Large intestine (tissue), 3 donors: Measurements from ENCODE around the gene DMBT1. TPM values are rescaled to one million over a fixed set of nuclear protein-coding genes. Genes with fewer than 3 reads are reported as not detected.
A peak's percentile ranks its signal among the peaks of the same experiment; 100 is the strongest.
"Not testable (repeated sequence)": the region's sequence is repeated elsewhere in the genome, so short reads cannot be mapped to it uniquely, and the experiment has no call there.

Experiments
- DNase-seq, 2 donors: peaks; one replicate each; pipeline versions ENCODE4 v3.0.0 to v3.0.0-alpha.2; 2013
- H3K27ac ChIP-seq: one replicate; pipeline ENCODE4 v1.5.1; 2013; ENCODE audit warnings: low read length
- H3K27me3 ChIP-seq: 2 replicates; pipeline ENCODE4 v1.6.1; 2013; ENCODE audit warnings: low read length; ENCODE audit not compliant: control insufficient read depth, insufficient read depth
- H3K36me3 ChIP-seq: 2 replicates; pipeline ENCODE4 v1.6.1; 2013; ENCODE audit warnings: low read length; ENCODE audit not compliant: control insufficient read depth, insufficient read depth
- H3K4me1 ChIP-seq: one replicate; pipeline ENCODE4 v1.6.1; 2013; ENCODE audit warnings: low read length; ENCODE audit not compliant: control insufficient read depth, insufficient read depth
- H3K4me3 ChIP-seq: one replicate; pipeline ENCODE4 v1.5.1; 2013; ENCODE audit warnings: low read length
- H3K9me3 ChIP-seq: one replicate; pipeline ENCODE4 v1.6.1; 2013; ENCODE audit warnings: mild to moderate bottlenecking, low read depth, low read length, moderate library complexity; ENCODE audit not compliant: control insufficient read depth
- WGBS: methylation state at CpG from one replicate; pipeline ENCODE4 v1.1.5; 2013; ENCODE audit warnings: low lambda C conversion rate; ENCODE audit not compliant: insufficient coverage; 5-methylcytosine and 5-hydroxymethylcytosine counted together
- polyA plus RNA-seq: library from polyadenylated mRNA; unstranded; fragments of 120-200 nt; gene quantifications from one replicate; pipeline ENCODE4 v1.2.1, GENCODE V29; 2013

The DMBT1 gene
- polyA plus RNA-seq, 1 donor = 198 TPM

DNA sequence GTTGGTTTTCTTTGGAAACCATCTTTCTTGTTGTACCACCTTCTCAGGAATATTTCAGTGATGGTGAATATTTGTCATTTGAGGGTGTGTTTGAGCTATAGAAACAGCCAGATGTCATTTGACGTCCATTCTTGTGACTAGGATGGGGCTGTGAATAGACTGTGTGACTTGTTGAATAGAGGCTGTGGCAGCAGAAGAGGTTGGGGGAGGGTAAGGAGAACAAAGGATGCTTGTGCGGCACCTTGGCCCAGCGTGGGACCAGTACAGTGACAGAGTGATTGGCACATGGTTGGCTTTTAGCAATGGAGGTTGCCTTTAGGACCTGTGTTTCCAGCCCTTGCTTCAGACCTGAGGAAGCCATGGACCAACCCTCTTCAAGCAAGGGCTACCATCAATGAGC is 11.3 kb downstream of the DMBT1 start:
- H3K9me3 ChIP-seq = no peaks in the 10 kb centered on the region
- WGBS = 100% methylated on average over 1 of the region's 3 CpGs
- H3K27me3 ChIP-seq = no peaks in the 10 kb centered on the region
- DNase-seq = no peak
- H3K27ac ChIP-seq = no peak overlapping the region
- H3K4me1 ChIP-seq = no peaks in the 10 kb centered on the region
- H3K36me3 ChIP-seq = peaks cover 13% of the 10 kb centered on the region
- no peak overlapping the region for H3K4me3 ChIP-seq

DNA sequence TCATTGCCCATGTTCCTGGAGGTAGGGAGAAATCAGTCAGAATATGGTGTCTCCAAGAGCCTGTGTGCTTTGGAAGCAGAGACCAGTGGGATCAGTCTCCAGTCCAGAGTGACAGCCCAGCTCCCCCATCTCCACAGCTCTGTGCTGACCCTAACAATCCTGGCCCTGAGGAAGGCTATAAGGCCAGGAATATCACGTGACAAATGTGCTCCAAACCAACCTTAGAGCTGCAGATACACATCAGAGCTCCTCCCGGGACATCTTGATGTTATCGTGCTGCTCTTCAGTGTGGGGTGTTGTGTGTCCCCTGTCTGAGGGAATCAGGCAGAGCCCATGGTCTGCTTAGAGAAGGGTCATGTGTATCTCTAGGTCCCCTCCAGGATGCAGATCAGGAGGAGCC is 15.2 kb downstream of the DMBT1 start:
- no CpG with 5 or more reads among the region's 3 CpGs for WGBS
- H3K27ac ChIP-seq = no peak overlapping the region
- DNase-seq = no peak
- no peaks in the 10 kb centered on the region for H3K4me1 ChIP-seq
- no peaks in the 10 kb centered on the region for H3K27me3 ChIP-seq
- H3K9me3 ChIP-seq = no peaks in the 10 kb centered on the region
- peaks cover 15% of the 10 kb centered on the region for H3K36me3 ChIP-seq
- no peak overlapping the region for H3K4me3 ChIP-seq

DNA sequence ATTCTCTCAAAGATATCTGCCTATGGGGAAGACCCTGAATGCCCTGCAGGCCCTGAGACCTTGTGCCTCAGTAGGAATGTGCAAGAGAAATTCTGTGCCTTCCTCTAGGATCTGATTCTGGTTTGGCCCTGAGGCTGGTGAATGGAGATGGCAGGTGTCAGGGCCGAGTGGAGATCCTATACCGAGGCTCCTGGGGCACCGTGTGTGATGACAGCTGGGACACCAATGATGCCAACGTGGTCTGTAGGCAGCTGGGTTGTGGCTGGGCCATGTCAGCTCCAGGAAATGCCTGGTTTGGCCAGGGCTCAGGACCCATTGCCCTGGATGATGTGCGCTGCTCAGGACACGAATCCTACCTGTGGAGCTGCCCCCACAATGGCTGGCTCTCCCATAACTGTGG is 15.7 kb downstream of the DMBT1 start:
- no peak for DNase-seq
- no CpG with 5 or more reads among the region's 6 CpGs for WGBS
- Histone ChIP-seq H3K36me3 (peaks cover 15% of the 10 kb centered on the region), H3K9me3 (no peaks in the 10 kb centered on the region), H3K27me3 (no peaks in the 10 kb centered on the region), H3K4me1 (no peaks in the 10 kb centered on the region), H3K27ac (no peak overlapping the region), H3K4me3 (no peak overlapping the region)

DNA sequence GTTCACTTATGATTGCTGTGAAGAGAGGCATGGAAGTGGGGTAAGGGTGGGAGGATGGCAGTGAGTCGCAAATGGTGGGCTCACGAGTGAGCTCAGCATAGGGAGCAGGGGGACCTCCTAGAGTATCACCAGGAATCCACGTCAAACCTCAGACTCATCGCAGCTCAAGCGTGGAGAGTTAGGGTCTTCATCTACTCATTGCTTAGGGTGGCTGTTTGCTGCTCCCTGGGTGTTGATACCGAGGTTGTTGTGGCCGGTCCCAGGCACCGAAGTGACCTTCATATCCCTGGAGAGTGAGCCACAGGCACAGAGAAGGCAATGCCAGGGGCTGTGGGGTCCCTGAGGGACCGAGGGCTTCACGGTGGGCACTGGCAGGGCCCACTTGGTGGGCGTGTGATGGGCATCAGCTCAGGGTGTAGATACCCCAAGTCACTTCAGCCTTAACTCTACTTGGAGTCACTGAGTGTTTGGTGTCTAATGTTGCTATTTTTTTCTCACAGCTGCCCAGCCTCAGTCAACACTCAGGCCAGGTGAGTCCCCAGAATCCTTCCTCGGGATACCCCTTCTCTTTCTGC is 16.8 kb downstream of the DMBT1 start:
- no peak for DNase-seq
- H3K36me3 ChIP-seq = peaks cover 15% of the 10 kb centered on the region
- no peaks in the 10 kb centered on the region for H3K4me1 ChIP-seq
- 80% methylated on average over 1 of the region's 12 CpGs for whole genome bisulfite sequencing
- H3K27me3 ChIP-seq = no peaks in the 10 kb centered on the region
- no peaks in the 10 kb centered on the region for H3K9me3 ChIP-seq
- no peak overlapping the region for H3K27ac ChIP-seq
- no peak overlapping the region for H3K4me3 ChIP-seq

DNA sequence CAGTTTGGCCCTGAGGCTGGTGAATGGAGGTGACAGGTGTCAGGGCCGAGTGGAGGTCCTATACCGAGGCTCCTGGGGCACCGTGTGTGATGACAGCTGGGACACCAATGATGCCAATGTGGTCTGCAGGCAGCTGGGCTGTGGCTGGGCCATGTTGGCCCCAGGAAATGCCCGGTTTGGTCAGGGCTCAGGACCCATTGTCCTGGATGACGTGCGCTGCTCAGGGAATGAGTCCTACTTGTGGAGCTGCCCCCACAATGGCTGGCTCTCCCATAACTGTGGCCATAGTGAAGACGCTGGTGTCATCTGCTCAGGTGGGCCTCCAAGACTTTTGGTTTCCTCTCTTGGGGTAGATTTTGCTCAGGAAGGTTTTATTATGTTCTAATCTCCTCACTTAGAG is 25.5 kb downstream of the DMBT1 start:
- not testable (repeated sequence) for DNase-seq, H3K9me3 ChIP-seq, H3K36me3 ChIP-seq, H3K27ac ChIP-seq, H3K27me3 ChIP-seq, H3K4me1 ChIP-seq, H3K4me3 ChIP-seq
- WGBS = no CpG with 5 or more reads among the region's 7 CpGs

DNA sequence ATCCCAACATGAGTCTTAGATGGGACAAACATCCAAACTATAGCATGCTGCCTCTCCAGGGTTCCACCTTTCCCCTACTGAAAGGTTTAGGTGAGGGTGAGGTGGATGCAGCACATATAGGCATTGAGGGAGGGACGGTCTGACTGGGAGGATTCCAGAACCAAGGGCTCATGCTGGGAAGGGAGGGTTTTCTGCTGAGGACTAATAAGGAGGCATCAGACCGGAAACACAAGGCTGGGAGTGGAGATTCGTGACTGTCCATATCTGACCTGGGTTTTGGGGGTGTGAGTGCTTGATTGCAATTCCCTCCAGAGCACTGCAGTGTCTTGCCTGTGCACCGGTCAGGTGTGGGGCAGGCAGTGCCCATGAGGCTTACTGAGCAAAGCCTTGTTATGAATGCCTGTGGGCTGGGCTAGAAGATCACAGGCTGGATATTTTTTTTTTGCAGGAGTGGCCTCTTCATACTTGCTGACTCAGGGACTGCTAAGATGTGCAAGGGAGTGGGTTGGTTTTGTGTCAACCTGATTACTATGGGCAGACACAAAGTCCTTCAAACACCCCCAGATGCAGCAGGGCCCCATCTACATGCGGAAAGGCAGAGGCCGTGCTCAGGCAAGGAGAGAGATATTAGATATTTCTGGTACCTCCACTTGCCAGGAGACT is 26.7 kb downstream of the DMBT1 start:
- H3K4me3 ChIP-seq = no peak overlapping the region
- WGBS = no CpG with 5 or more reads among the region's 6 CpGs
- H3K9me3 ChIP-seq = no peaks in the 10 kb centered on the region
- peaks cover 2% of the 10 kb centered on the region for H3K36me3 ChIP-seq
- H3K27me3 ChIP-seq = no peaks in the 10 kb centered on the region
- DNase-seq = peak; percentile 23 to 77
- H3K4me1 ChIP-seq = peaks cover 8% of the 10 kb centered on the region
- H3K27ac ChIP-seq = peak overlapping the region; percentile 38

DNA sequence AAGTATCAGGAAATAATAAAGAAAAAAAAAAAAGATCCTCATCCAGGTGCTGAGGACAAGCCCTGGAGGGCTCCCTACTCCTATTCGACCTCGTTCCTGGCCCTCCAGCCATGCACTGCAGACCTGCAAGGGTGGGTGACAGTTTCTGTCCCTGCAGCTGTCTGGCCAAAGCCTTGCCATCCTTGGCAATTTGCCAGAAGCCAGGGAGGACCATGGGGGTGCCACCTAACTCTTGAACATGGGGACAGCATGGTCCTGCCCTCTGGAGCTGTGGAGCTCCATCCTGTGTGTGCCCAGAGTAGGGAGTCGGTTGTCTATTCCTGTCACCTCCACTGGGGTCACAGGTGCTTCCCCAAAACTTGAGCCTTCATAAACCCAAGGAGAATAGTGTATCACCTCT is 27.8 kb downstream of the DMBT1 start:
- Histone ChIP-seq H3K36me3 (peaks cover 2% of the 10 kb centered on the region), H3K4me3 (no peak overlapping the region), H3K27ac (no peak overlapping the region), H3K9me3 (no peaks in the 10 kb centered on the region), H3K4me1 (peaks cover 8% of the 10 kb centered on the region), H3K27me3 (no peaks in the 10 kb centered on the region)
- DNase-seq = no peak
- no CpG with 5 or more reads among the region's 3 CpGs for WGBS

DNA sequence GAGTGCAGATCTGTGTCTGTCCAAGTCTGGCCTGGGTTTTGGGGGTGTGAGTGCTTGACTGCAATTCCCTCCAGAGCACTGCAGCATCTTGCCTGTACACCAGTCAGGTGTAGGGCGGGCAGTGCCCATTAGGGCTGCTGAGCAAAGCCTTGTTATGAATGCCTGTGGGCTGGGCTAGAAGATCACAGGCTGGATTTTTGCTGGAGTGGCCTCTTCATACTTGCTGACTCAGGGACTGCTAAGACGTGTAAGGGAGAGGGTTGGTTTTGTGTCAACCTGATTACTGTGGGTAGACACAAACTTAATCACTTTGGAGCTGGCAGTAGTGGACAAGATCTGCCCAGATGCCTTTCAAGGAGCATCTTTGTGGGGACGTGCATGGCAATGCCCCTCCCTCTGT is 29.6 kb downstream of the DMBT1 start:
- H3K4me1 ChIP-seq = peaks cover 8% of the 10 kb centered on the region
- H3K27me3 ChIP-seq = no peaks in the 10 kb centered on the region
- no CpG with 5 or more reads among the region's 3 CpGs for WGBS
- no peak overlapping the region for H3K4me3 ChIP-seq
- H3K27ac ChIP-seq = no peak overlapping the region
- H3K36me3 ChIP-seq = peaks cover 2% of the 10 kb centered on the region
- H3K9me3 ChIP-seq = no peaks in the 10 kb centered on the region
- no peak for DNase-seq

DNA sequence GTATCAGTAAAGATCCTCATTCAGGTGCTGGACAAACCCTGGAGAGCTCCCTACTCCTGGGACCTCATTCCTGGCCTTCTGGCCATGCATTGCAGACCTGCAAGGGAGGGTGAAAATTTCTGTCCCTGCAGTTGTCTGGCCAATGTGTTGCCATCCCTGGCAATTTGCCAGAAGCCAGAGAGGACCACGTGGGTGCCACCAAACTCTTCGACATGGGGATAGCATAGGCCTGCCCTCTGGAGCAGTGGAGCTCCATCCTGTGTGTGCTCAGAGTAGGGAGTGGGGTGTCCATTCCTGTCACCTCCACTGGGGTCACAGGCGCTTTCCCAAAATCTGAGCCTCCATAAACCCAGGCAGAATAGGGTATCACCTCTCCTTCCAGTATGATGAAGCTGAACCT is 31.2 kb downstream of the DMBT1 start:
- peaks cover 8% of the 10 kb centered on the region for H3K4me1 ChIP-seq
- no peak overlapping the region for H3K4me3 ChIP-seq
- no peak overlapping the region for H3K27ac ChIP-seq
- no peaks in the 10 kb centered on the region for H3K9me3 ChIP-seq
- H3K27me3 ChIP-seq = no peaks in the 10 kb centered on the region
- WGBS = no CpG with 5 or more reads among the region's 3 CpGs
- no peak for DNase-seq
- peaks cover 2% of the 10 kb centered on the region for H3K36me3 ChIP-seq

DNA sequence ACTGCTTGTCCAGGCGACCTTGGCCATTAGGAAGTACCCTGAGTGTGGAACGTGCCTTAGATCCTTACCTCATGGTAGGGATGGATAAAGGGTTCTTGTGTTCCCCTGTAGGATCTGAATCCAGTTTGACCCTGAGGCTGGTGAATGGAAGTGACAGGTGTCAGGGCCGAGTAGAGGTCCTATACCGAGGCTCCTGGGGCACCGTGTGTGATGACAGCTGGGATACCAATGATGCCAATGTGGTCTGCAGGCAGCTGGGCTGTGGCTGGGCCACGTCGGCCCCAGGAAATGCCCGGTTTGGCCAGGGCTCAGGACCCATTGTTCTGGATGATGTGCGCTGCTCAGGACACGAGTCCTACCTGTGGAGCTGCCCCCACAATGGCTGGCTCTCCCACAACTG is 31.6 kb downstream of the DMBT1 start:
- H3K27ac ChIP-seq = no peak overlapping the region
- H3K9me3 ChIP-seq = no peaks in the 10 kb centered on the region
- WGBS = no CpG with 5 or more reads among the region's 10 CpGs
- H3K27me3 ChIP-seq = no peaks in the 10 kb centered on the region
- peaks cover 2% of the 10 kb centered on the region for H3K36me3 ChIP-seq
- peaks cover 3% of the 10 kb centered on the region for H3K4me1 ChIP-seq
- DNase-seq = no peak
- no peak overlapping the region for H3K4me3 ChIP-seq
